ENCODE data around the gene CASQ2. TPM values are rescaled to one million over a fixed set of nuclear protein-coding genes. Genes with fewer than 3 reads are reported as not detected.

Gene CASQ2
- polyA plus RNA-seq, 1 donor (not counting 4 experiments of a cell fraction or from before 2014, with no cell fraction given): 0.04 TPM

DNA sequence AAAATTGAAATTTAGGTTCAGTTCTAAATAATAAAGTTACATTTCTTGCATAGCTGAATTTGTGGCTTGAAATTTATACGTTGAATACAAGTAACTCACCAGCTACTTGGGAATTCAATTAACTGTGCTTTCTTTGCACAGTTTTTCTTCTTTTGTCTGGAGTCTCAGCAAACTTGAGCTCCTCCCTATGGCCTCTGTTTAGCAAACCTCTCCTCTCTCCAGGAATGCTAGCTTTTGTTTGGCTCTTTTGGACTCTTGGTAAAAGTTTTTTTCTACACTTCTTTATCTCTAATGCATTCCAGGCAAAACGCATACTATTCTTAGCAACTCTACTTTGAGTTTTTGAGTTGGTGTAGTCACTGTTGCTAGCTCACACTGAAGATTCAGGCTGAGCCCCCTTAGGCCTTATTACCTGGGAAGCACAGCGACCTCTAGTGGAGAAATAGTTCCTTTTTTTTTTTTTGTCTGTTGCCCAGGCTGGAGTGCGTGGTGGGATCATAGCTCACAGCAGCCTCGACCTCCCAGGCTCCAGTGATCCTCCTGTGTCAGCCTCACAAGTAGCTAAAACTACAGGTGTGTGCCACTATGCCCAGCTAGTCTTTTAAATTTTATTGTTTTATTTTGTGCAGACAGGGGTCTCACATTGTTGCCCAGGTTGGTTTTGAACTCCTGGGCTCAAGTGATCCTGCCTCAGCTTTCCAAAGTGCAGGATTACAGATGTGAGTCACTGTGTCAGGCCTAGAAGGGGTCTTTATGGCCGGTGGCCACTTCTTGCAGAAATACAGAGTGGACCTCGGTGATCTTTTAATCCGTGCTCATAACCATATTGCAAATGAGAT lies 61.7 kb downstream of the CASQ2 start:
- no peaks in the 10 kb centered on the region for H4K20me1 ChIP-seq (ENCODE audit: control insufficient read depth, extremely low read depth, insufficient read depth, low read length)
- H3K4me3 ChIP-seq (ENCODE audit: control insufficient read depth in 2 of 3, extremely low read depth in 1 of 3, insufficient read depth in 2 of 3, low read depth in 1 of 3, low read length in 3 of 3): no peak overlapping the region
- H3K4me1 ChIP-seq (ENCODE audit: control insufficient read depth, extremely low read depth, insufficient read depth, low read length): peaks cover 18% of the 10 kb centered on the region
- no peaks in the 10 kb centered on the region for H3K36me3 ChIP-seq (ENCODE audit: control insufficient read depth in 2 of 2, extremely low read depth in 1 of 2, insufficient read depth in 2 of 2, low read length in 2 of 2)
- H3K9me1 ChIP-seq (ENCODE audit: control insufficient read depth, extremely low read depth, insufficient read depth, low read length): no peaks in the 10 kb centered on the region
- dilution Hi-C loops (cut with MboI; ENCODE audit: extremely low pct_ligation_motif_present, low sequenced_read_pairs): no loop called here
- H3K4me2 ChIP-seq (ENCODE audit: control insufficient read depth, extremely low read depth, insufficient read depth, low read depth, low read length): no peak overlapping the region
- no peaks in the 10 kb centered on the region for H3K9me3 ChIP-seq (ENCODE audit: control insufficient read depth, low read depth, low read length)
- H3K79me2 ChIP-seq (ENCODE audit: control insufficient read depth, insufficient read depth, low read length): no peaks in the 10 kb centered on the region
- peak overlapping the region; percentile 65 for H3K27ac ChIP-seq (ENCODE audit: control insufficient read depth, insufficient read depth, low read length)
- H3K9ac ChIP-seq (ENCODE audit: control insufficient read depth, extremely low read depth, insufficient read depth, low read length): no peak overlapping the region
- TF ChIP-seq EZH2 (IDR thresholded peaks at IDR 0.05; ENCODE audit: low read length): no peak
- TF ChIP-seq, protein P1, sequence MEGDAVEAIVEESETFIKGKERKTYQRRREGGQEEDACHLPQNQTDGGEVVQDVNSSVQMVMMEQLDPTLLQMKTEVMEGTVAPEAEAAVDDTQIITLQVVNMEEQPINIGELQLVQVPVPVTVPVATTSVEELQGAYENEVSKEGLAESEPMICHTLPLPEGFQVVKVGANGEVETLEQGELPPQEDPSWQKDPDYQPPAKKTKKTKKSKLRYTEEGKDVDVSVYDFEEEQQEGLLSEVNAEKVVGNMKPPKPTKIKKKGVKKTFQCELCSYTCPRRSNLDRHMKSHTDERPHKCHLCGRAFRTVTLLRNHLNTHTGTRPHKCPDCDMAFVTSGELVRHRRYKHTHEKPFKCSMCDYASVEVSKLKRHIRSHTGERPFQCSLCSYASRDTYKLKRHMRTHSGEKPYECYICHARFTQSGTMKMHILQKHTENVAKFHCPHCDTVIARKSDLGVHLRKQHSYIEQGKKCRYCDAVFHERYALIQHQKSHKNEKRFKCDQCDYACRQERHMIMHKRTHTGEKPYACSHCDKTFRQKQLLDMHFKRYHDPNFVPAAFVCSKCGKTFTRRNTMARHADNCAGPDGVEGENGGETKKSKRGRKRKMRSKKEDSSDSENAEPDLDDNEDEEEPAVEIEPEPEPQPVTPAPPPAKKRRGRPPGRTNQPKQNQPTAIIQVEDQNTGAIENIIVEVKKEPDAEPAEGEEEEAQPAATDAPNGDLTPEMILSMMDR (optimal IDR thresholded peaks at IDR 0.05 in 1 of 3, IDR thresholded peaks at IDR 0.05 in 1 of 3, conservative IDR thresholded peaks at IDR 0.05 in 1 of 3; ENCODE audit: extremely low read depth in 1 of 3, insufficient read depth in 2 of 3, low read length in 3 of 3): peak; percentile 50 to 73 (median 66)
- peak; percentile 56 for FAIRE-seq
- no peak overlapping the region for H2AFZ ChIP-seq (ENCODE audit: control insufficient read depth, low read length)
- no peak for DNase-seq (ENCODE audit: low read depth, low spot score)
- H3K27me3 ChIP-seq (ENCODE audit: control insufficient read depth, extremely low read depth, insufficient read depth, low read length): no peaks in the 10 kb centered on the region

DNA sequence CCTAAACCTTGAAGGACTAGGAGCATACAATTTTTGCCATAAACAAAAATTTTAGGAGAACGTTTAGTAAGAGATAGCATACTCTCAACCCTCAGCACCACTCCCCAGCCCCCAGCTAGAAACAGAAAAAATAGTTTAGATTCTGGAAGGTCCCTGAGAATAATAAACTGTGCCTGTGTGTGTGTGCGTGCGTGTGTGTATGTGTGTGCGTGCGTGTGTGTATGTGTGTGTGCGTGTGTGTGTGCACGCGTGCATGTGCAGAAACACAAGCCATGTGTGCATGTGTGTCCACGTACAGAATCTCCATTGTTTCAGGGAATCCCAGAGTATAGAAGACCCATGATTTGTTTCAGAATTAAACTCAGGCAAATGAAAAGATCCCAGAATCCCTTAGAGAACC lies 62.6 kb downstream of the CASQ2 start:
- dilution Hi-C loops (cut with MboI; ENCODE audit: extremely low pct_ligation_motif_present, low sequenced_read_pairs): no loop called here
- peak overlapping the region; percentile 52 for H3K4me2 ChIP-seq (ENCODE audit: control insufficient read depth, extremely low read depth, insufficient read depth, low read depth, low read length)
- H3K9me1 ChIP-seq (ENCODE audit: control insufficient read depth, extremely low read depth, insufficient read depth, low read length): no peaks in the 10 kb centered on the region
- no peak overlapping the region for H3K9ac ChIP-seq (ENCODE audit: control insufficient read depth, extremely low read depth, insufficient read depth, low read length)
- H3K9me3 ChIP-seq (ENCODE audit: control insufficient read depth, low read depth, low read length): no peaks in the 10 kb centered on the region
- H3K27me3 ChIP-seq (ENCODE audit: control insufficient read depth, extremely low read depth, insufficient read depth, low read length): no peaks in the 10 kb centered on the region
- DNase-seq (ENCODE audit: low read depth, low spot score) (no peak), FAIRE-seq (no peak)
- TF ChIP-seq, protein P1 (optimal IDR thresholded peaks at IDR 0.05 in 1 of 3, IDR thresholded peaks at IDR 0.05 in 1 of 3, conservative IDR thresholded peaks at IDR 0.05 in 1 of 3; ENCODE audit: extremely low read depth in 1 of 3, insufficient read depth in 2 of 3, low read length in 3 of 3): no peak
- TF ChIP-seq EZH2 (IDR thresholded peaks at IDR 0.05; ENCODE audit: low read length): no peak
- H3K36me3 ChIP-seq (ENCODE audit: control insufficient read depth in 2 of 2, extremely low read depth in 1 of 2, insufficient read depth in 2 of 2, low read length in 2 of 2): no peaks in the 10 kb centered on the region
- H4K20me1 ChIP-seq (ENCODE audit: control insufficient read depth, extremely low read depth, insufficient read depth, low read length): no peaks in the 10 kb centered on the region
- H3K79me2 ChIP-seq (ENCODE audit: control insufficient read depth, insufficient read depth, low read length): no peaks in the 10 kb centered on the region
- H3K4me1 ChIP-seq (ENCODE audit: control insufficient read depth, extremely low read depth, insufficient read depth, low read length): peaks cover 18% of the 10 kb centered on the region
- H3K4me3 ChIP-seq (ENCODE audit: control insufficient read depth in 2 of 3, extremely low read depth in 1 of 3, insufficient read depth in 2 of 3, low read depth in 1 of 3, low read length in 3 of 3): no peak overlapping the region
- no peak overlapping the region for H2AFZ ChIP-seq (ENCODE audit: control insufficient read depth, low read length)
- H3K27ac ChIP-seq (ENCODE audit: control insufficient read depth, insufficient read depth, low read length): peak overlapping the region; percentile 65
